Gastrocnemius medialis (tissue), 4 donors: ENCODE measurements around the gene ERBB2. TPM values are rescaled to one million over a fixed set of nuclear protein-coding genes. Genes with fewer than 3 reads are reported as not detected.

ENCODE experiments used
- ATAC-seq, 2 donors: fragments of 150-250 bp; one replicate each; pipeline ENCODE4 v1.9.1; 2016
- DNase-seq, 2 donors: peaks; one replicate each; pipeline ENCODE4 v3.0.0-alpha.2; 2019
- H3K27ac ChIP-seq, 4 donors: fragments of 200-600 bp; sonication (generic); 1 replicate in 1 of 4; 2 replicates in 3 of 4; pipeline ENCODE4 v1.5.1; 2016 to 2018; ENCODE audit warnings: mild to moderate bottlenecking in 2 of 4, moderate library complexity in 1 of 4
- H3K27me3 ChIP-seq, 3 donors: fragments of 200-600 bp; sonication (generic) in 2 of 3; 1 replicate in 1 of 3; 2 replicates in 2 of 3; pipeline versions ENCODE4 v1.5.1 to v1.6.0; 2016 to 2019; ENCODE audit warnings: mild to moderate bottlenecking in 1 of 3, moderate library complexity in 1 of 3
- H3K36me3 ChIP-seq, 2 donors: fragments of 200-600 bp; sonication (generic) in 1 of 2; one replicate each; pipeline ENCODE4 v1.5.1; 2017 to 2018
- H3K4me1 ChIP-seq, 2 donors: fragments of 200-600 bp; sonication (generic) in 1 of 2; one replicate each; pipeline ENCODE4 v1.5.1; 2016 to 2017; ENCODE audit warnings: mild to moderate bottlenecking in 2 of 2
- H3K4me3 ChIP-seq, 4 donors: fragments of 200-600 bp; sonication (generic) in 3 of 4; 1 replicate in 1 of 4; 2 replicates in 3 of 4; pipeline ENCODE4 v1.5.1; 2016 to 2019; ENCODE audit warnings: mild to moderate bottlenecking in 2 of 4
- H3K9me3 ChIP-seq, 3 donors: fragments of 200-600 bp; sonication (generic) in 2 of 3; 1 replicate in 1 of 3; 2 replicates in 2 of 3; pipeline ENCODE4 v1.5.1; 2016 to 2019
- POLR2A ChIP-seq, 2 donors: fragments of 450-650 bp; IDR thresholded peaks; one replicate each; pipeline ENCODE4 v1.6.1; 2017; ENCODE audit warnings: antibody characterized with exemption in 2 of 2, mild to moderate bottlenecking in 2 of 2, moderate library complexity in 2 of 2
- in situ Hi-C, 4 donors: fragments of 200-750 bp; cut with MboI; loops; one replicate each; pipeline versions ENCODE4 v1.15.0 to v1.8.0; 2017; ENCODE audit warnings: low sequenced_read_pairs in 4 of 4
- intact Hi-C: fragments of 100-400 bp; cut with DNase I; formaldehyde crosslinking; loops from one replicate; pipeline ENCODE4 v1.15.1; 2023; ENCODE audit warnings: low total_unique reads
- microRNA-seq, 2 donors: library from miRNA; unstranded; fragments of <30 nt; microRNA quantifications; one replicate each; pipeline ENCODE4, GENCODE V29; 2016; ENCODE audit warnings: borderline replicate concordance in 2 of 2
- total RNA-seq, 4 donors: library from RNA; depleted of rRNA; stranded (reverse); fragments of >200 nt; gene quantifications; one replicate each; pipeline versions ENCODE4 v1.1.0 to v1.2.3, GENCODE V29; 2016
- TF ChIP-seq, protein P1 (sequence below), 5 experiments: fragments of 450-650 bp in 3 of 5; fragments of 200-600 bp in 2 of 5; sonication (generic) in 2 of 5; IDR thresholded peaks in 4 of 5; conservative IDR thresholded peaks in 1 of 5; 1 replicate in 4 of 5; 2 replicates in 1 of 5; pipeline ENCODE4 v1.5.1; 2016 to 2019; ENCODE audit warnings: antibody characterized with exemption in 5 of 5, mild to moderate bottlenecking in 3 of 5, moderate library complexity in 3 of 5

ERBB2 gene
- total RNA-seq, 4 donors from 2014 or later, result 6.0 to 26.4 (median 15.3) TPM

DNA sequence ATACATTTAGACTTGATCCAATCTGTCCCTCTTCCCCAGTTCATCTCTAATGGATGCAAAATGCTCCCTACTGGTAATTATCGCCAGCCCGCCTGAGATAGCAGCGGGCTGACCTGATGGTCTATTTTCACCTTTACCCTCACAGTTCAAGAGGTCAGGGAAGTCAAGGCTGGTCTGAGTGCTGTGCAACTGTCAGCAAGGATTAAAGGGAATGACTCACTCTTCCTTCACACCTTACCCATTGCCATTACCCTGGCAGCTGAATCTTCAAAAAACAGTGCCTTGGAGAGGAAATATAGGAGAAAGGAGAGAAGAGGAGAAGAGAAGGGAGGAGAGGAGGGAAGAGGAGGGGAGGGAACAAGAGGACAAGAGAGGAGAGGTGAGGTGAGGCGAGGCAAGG is 74.2 kb downstream of the ERBB2 start:
- DNase-seq (no peak), ATAC-seq (no peak)
- H3K4me3 ChIP-seq, result no peak overlapping the region
- H3K27ac ChIP-seq, result no peak overlapping the region
- H3K27me3 ChIP-seq, result no peaks in the 10 kb centered on the region
- no peaks in the 10 kb centered on the region for H3K4me1 ChIP-seq
- in situ Hi-C loops (no loop called here), intact Hi-C loops (no loop called here)
- TF ChIP-seq, protein P1, sequence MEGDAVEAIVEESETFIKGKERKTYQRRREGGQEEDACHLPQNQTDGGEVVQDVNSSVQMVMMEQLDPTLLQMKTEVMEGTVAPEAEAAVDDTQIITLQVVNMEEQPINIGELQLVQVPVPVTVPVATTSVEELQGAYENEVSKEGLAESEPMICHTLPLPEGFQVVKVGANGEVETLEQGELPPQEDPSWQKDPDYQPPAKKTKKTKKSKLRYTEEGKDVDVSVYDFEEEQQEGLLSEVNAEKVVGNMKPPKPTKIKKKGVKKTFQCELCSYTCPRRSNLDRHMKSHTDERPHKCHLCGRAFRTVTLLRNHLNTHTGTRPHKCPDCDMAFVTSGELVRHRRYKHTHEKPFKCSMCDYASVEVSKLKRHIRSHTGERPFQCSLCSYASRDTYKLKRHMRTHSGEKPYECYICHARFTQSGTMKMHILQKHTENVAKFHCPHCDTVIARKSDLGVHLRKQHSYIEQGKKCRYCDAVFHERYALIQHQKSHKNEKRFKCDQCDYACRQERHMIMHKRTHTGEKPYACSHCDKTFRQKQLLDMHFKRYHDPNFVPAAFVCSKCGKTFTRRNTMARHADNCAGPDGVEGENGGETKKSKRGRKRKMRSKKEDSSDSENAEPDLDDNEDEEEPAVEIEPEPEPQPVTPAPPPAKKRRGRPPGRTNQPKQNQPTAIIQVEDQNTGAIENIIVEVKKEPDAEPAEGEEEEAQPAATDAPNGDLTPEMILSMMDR (IDR thresholded peaks at IDR 0.05 in 4 of 5, conservative IDR thresholded peaks at IDR 0.05 in 1 of 5), result no peak
- no peak for TF ChIP-seq POLR2A (IDR thresholded peaks at IDR 0.05)
- no peaks in the 10 kb centered on the region for H3K36me3 ChIP-seq
- no peaks in the 10 kb centered on the region for H3K9me3 ChIP-seq

DNA sequence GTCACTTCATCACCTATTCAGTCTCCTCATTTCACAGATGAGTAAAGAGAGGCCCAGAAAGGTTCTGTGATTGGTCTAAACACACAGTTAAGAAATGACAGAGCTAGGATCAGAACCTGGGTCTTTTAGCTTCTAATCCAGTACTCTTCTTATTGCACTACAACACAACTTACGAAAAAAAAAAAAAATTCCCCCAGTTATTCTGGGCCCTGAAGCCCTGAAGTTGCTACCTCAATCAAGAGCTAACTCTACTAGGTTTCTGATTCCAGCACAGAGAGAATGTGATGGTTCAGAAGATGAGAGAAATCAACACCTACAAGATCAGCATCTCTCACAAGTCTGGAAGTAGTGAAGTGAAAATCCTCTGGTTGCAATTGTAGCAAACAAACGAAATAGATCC is 75.2 kb downstream of the ERBB2 start:
- in situ Hi-C loops, result no loop called here
- Histone ChIP-seq H3K36me3 (no peaks in the 10 kb centered on the region), H3K4me1 (no peaks in the 10 kb centered on the region), H3K4me3 (no peak overlapping the region), H3K27me3 (no peaks in the 10 kb centered on the region), H3K27ac (no peak overlapping the region), H3K9me3 (no peaks in the 10 kb centered on the region)
- DNase-seq, result no peak
- ATAC-seq, result no peak
- TF ChIP-seq, protein P1 (IDR thresholded peaks at IDR 0.05 in 4 of 5, conservative IDR thresholded peaks at IDR 0.05 in 1 of 5), result no peak
- TF ChIP-seq POLR2A (IDR thresholded peaks at IDR 0.05), result no peak
- intact Hi-C loops, result no loop called here

DNA sequence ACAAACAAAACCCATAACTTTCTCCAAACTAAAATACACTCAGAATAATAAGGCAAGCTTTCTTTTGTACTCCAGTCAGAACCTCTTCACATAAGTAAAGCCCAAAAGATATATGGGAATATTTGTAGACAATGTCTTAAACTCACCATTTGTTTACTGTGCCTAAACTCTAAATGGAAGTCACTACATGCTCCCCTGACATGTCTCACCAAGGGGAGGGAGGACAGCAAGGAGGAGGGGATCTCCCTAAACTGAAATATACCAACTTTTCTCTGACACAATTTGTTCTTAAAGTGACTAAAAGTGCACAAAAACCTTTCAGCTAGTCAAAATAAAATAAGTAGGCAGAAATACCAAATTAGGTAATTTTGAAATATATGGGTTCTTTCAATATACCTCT is 76.4 kb downstream of the ERBB2 start:
- ATAC-seq, result no peak
- Histone ChIP-seq H3K4me3 (no peak overlapping the region), H3K4me1 (no peaks in the 10 kb centered on the region), H3K9me3 (no peaks in the 10 kb centered on the region), H3K27me3 (no peaks in the 10 kb centered on the region), H3K36me3 (no peaks in the 10 kb centered on the region), H3K27ac (no peak overlapping the region)
- intact Hi-C loops (no loop called here), in situ Hi-C loops (no loop called here)
- TF ChIP-seq, protein P1 (IDR thresholded peaks at IDR 0.05 in 4 of 5, conservative IDR thresholded peaks at IDR 0.05 in 1 of 5), result no peak
- no peak for TF ChIP-seq POLR2A (IDR thresholded peaks at IDR 0.05)
- no peak for DNase-seq

DNA sequence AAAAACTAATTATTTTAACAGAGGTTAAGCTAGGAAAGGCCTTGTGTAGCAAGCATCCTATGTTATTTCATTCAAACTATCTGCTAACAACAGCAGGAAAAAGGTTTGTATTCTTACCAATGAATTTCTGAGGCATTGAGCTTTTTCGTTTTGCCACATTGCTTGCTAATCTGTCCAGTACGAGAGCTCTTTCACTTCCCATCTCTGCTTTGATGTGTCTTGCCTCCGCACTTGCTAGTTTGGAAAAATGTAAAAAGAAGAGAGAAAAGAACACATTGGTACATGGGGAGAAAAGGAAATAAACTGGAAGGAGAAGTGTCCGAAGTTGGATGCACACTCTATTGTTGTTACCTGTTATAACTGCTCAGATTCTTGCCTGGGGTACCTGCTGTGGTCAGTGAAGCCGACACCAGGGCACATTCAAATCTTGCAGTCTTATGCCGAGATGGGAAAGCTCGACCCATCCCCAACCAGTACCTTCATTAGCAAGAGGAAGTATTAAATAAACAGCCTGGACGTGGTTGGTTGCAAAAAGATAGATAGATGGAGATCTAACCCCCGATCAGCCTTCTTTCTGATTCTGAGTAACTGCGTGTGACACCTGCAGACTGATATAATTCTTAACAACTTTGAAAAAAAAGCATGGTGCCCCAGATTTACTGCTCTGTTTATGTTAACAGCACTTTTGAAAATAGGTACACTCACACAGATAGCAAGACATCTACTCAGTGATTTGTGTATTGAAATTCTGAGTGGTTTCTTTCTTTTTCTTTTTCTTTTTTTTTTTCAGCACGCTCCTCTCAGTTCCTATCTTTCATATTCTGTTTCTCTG is 77.9 kb downstream of the ERBB2 start:
- Histone ChIP-seq H3K36me3 (no peaks in the 10 kb centered on the region), H3K4me1 (no peaks in the 10 kb centered on the region), H3K27me3 (no peaks in the 10 kb centered on the region), H3K9me3 (no peaks in the 10 kb centered on the region), H3K4me3 (no peak overlapping the region), H3K27ac (no peak overlapping the region)
- in situ Hi-C loops, result no loop called here
- TF ChIP-seq, protein P1 (IDR thresholded peaks at IDR 0.05 in 4 of 5, conservative IDR thresholded peaks at IDR 0.05 in 1 of 5), result no peak
- TF ChIP-seq POLR2A (IDR thresholded peaks at IDR 0.05), result no peak
- intact Hi-C loops, result no loop called here
- DNase-seq (no peak), ATAC-seq (no peak)

Small RNA genes within 50 kb of the gene (microRNA-seq; reads per million reads assigned to microRNA genes)
- 1.2 to 1.7 reads per million in 2 donors for gene MIR4728

Other genes with a start within 250 kb of the ERBB2 start
- 10 to 100 TPM; 16.3 to 25.1 (median 17.8) TPM for gene MED1, start 248.8 kb upstream of the ERBB2 start, total RNA-seq
- 10 to 100 TPM; 10.6 to 20.9 (median 14.2) TPM for gene CDK12, start 238.6 kb upstream of the ERBB2 start, total RNA-seq
- not detected for gene NEUROD2, start 92.1 kb upstream of the ERBB2 start, total RNA-seq
- gene PPP1R1B, start 73.1 kb upstream of the ERBB2 start, total RNA-seq, result 1 to 10 TPM in 2 of 4 donors, not detected in 2; 1.5 to 5.1 TPM
- 10 to 100 TPM; 31.0 to 41.7 (median 41.0) TPM for gene STARD3, start 62.9 kb upstream of the ERBB2 start, total RNA-seq
- 1,000 to 10,000 TPM; 1,768 to 3,088 (median 2,493) TPM for gene TCAP, start 34.7 kb upstream of the ERBB2 start, total RNA-seq
- gene PNMT, start 31.6 kb upstream of the ERBB2 start, total RNA-seq, result 10 to 100 TPM in 1 of 4 donors, 1 to 10 TPM in 3; 2.0 to 11.8 (median 7.1) TPM
- 1 to 10 TPM; 4.3 to 9.5 (median 6.1) TPM for gene PGAP3, start 12.0 kb upstream of the ERBB2 start, total RNA-seq
- gene MIEN1, start 30.5 kb downstream of the ERBB2 start, total RNA-seq, result 10 to 100 TPM; 42.8 to 81.9 (median 67.7) TPM
- under 1 TPM in 2 of 4 donors, not detected in 2; 0.41 to 0.70 TPM for gene GRB7, start 37.9 kb downstream of the ERBB2 start, total RNA-seq
- under 1 TPM; 0.07 to 0.88 (median 0.34) TPM for gene IKZF3, start 164.2 kb downstream of the ERBB2 start, total RNA-seq
- gene ZPBP2, start 168.1 kb downstream of the ERBB2 start, total RNA-seq, result not detected
- 1 to 10 TPM in 2 of 4 donors, under 1 TPM in 2; 0.07 to 1.1 (median 0.92) TPM for gene GSDMB, start 218.6 kb downstream of the ERBB2 start, total RNA-seq
- gene ORMDL3, start 227.5 kb downstream of the ERBB2 start, total RNA-seq, result 10 to 100 TPM; 17.3 to 36.2 (median 29.6) TPM
- gene LRRC3C, start 227.7 kb downstream of the ERBB2 start, total RNA-seq, result not detected